Measurements from ENCODE around the gene HCAR2.

DNA sequence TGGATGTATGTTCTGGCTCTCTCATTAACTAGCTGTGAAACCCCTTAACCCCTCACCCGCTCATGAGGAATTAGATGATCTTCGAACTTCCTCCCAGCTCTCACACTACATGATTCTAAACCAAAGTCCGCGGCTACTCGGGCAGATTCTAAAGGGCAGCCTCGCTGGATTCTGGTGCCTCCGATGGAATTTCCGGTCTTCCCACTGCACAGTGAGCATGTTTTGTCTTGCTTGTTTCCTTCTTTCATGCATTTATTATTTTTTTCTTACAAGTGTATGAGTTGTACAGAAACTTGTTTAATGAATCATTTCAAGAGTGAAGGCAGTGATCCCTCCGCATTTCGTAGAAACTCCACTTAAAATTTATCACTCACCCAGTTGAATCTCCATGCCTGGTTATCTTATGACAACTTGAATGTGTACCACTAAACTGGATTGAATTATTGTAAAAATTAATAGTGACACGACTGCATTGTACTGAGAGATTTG is 17.9 kb upstream of the HCAR2 start:
- TF ChIP-seq, protein P1, sequence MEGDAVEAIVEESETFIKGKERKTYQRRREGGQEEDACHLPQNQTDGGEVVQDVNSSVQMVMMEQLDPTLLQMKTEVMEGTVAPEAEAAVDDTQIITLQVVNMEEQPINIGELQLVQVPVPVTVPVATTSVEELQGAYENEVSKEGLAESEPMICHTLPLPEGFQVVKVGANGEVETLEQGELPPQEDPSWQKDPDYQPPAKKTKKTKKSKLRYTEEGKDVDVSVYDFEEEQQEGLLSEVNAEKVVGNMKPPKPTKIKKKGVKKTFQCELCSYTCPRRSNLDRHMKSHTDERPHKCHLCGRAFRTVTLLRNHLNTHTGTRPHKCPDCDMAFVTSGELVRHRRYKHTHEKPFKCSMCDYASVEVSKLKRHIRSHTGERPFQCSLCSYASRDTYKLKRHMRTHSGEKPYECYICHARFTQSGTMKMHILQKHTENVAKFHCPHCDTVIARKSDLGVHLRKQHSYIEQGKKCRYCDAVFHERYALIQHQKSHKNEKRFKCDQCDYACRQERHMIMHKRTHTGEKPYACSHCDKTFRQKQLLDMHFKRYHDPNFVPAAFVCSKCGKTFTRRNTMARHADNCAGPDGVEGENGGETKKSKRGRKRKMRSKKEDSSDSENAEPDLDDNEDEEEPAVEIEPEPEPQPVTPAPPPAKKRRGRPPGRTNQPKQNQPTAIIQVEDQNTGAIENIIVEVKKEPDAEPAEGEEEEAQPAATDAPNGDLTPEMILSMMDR (IDR thresholded peaks at IDR 0.05; ENCODE audit: low read length): no peak
- no peak for TF ChIP-seq EZH2 (IDR thresholded peaks at IDR 0.05; ENCODE audit: borderline replicate concordance, low read length)
